AG04450 (cell line): Measurements from ENCODE around the gene OSMR. TPM values are rescaled to one million over a fixed set of nuclear protein-coding genes. Genes with fewer than 3 reads are reported as not detected.

Experiments
- CTCF ChIA-PET: fragments of 300-600, 350-600 bp; formaldehyde crosslinking; extraction: SDS; loops from one replicate; lab custom pipeline; 2022; ENCODE audit warnings: antibody characterized with exemption, inconsistent platforms; lab: Charles Lee
- POLR2A ChIA-PET: fragments of 350-600 bp; formaldehyde crosslinking; extraction: SDS; loops from one replicate; lab custom pipeline; 2021; ENCODE audit warnings: antibody characterized with exemption, inconsistent platforms; lab: Yijun Ruan, JAX
- DNase-seq: peaks from one replicate; pipeline ENCODE4 v3.0.0-alpha.2; 2011; ENCODE audit warnings: low read depth, low spot score
- H3K27ac ChIP-seq: one replicate; pipeline ENCODE4 v1.5.1; 2012; ENCODE audit warnings: low read depth, low read length, control low read depth
- H3K27me3 ChIP-seq: one replicate; pipeline ENCODE4 v1.6.0; 2012; ENCODE audit warnings: low read length; ENCODE audit not compliant: control insufficient read depth, insufficient read depth
- H3K4me3 ChIP-seq: 2 replicates; pipeline ENCODE4 v1.5.1; 2011; ENCODE audit warnings: mild to moderate bottlenecking, low read depth, low read length, control low read depth
- H3K9me3 ChIP-seq: 2 replicates; pipeline ENCODE4 v1.5.1; 2012; ENCODE audit warnings: low read length; ENCODE audit not compliant: control insufficient read depth, insufficient read depth
- CTCF ChIP-seq: IDR thresholded peaks from 2 replicates; pipeline ENCODE4 v1.5.1; 2011; ENCODE audit warnings: low read depth, low read length, control low read depth, inconsistent platforms
- polyA plus RNA-seq: library from polyadenylated mRNA; depleted of rRNA; stranded (reverse); fragments of >200 nt; gene quantifications from 2 replicates; pipeline ENCODE4 v1.2.3, GENCODE V29; 2011

The OSMR gene
- polyA plus RNA-seq, 1 experiment, result 100 TPM

- no peak for DNase-seq
- H3K27me3 ChIP-seq, result no peaks in the 10 kb centered on the region
- no peak for TF ChIP-seq CTCF
- CTCF ChIA-PET, result interaction anchor here (1.1 to 2.6 kb wide), 4 partner anchors 11 to 434 kb away, joined by 3 to 13 read pairs (median 6); no protein-coding TSS in a partner anchor
- H3K4me3 ChIP-seq, result no peak overlapping the region
- POLR2A ChIA-PET, result no interaction called here
- H3K9me3 ChIP-seq, result no peaks in the 10 kb centered on the region
- H3K27ac ChIP-seq, result no peak overlapping the region
Measured at GRCh38 chr5:38816083-38817030, 29.5 kb upstream of the OSMR start.

GRCh38 chr5:38821679-38822078, 24.1 kb upstream of the OSMR start:
- H3K4me3 ChIP-seq, result no peak overlapping the region
- no peak for DNase-seq
- POLR2A ChIA-PET, result no interaction called here
- CTCF ChIA-PET, result interaction anchor here (2.0 kb wide), 1 partner anchor 401 kb away, joined by 5 read pairs; no protein-coding TSS in a partner anchor
- no peak overlapping the region for H3K27ac ChIP-seq
- peaks cover 8% of the 10 kb centered on the region for H3K9me3 ChIP-seq
- no peak for TF ChIP-seq CTCF
- no peaks in the 10 kb centered on the region for H3K27me3 ChIP-seq

- no peaks in the 10 kb centered on the region for H3K27me3 ChIP-seq
- POLR2A ChIA-PET, result no interaction called here
- no peak for DNase-seq
- no peak overlapping the region for H3K4me3 ChIP-seq
- no peak overlapping the region for H3K27ac ChIP-seq
- H3K9me3 ChIP-seq, result peaks cover 12% of the 10 kb centered on the region
- no peak for TF ChIP-seq CTCF
- CTCF ChIA-PET, result interaction anchor here (1.2 kb wide), 1 partner anchor 13 kb away, joined by 4 read pairs; no protein-coding TSS in a partner anchor
Measured at GRCh38 chr5:38823503-38823902, 22.3 kb upstream of the OSMR start.

- H3K9me3 ChIP-seq, result peaks cover 12% of the 10 kb centered on the region
- no peak for TF ChIP-seq CTCF
- no peak overlapping the region for H3K4me3 ChIP-seq
- ChIA-PET POLR2A (no interaction called here), CTCF (interaction anchor here (0.7 kb wide), 1 partner anchor 15 kb away, joined by 4 read pairs; no protein-coding TSS in a partner anchor)
- H3K27me3 ChIP-seq, result no peaks in the 10 kb centered on the region
- no peak for DNase-seq
- H3K27ac ChIP-seq, result no peak overlapping the region
Measured at GRCh38 chr5:38824821-38825220, 21.0 kb upstream of the OSMR start.

- ChIA-PET POLR2A (interaction anchor here (0.5 kb wide), 1 partner anchor 88 kb away, joined by 6 read pairs; no protein-coding TSS in a partner anchor), CTCF (interaction anchor here (0.6 to 3.3 kb wide), 3 partner anchors 16 to 384 kb away, joined by 3 to 13 read pairs (median 6); no protein-coding TSS in a partner anchor)
- H3K9me3 ChIP-seq, result peaks cover 12% of the 10 kb centered on the region
- no peaks in the 10 kb centered on the region for H3K27me3 ChIP-seq
- no peak for DNase-seq
- no peak for TF ChIP-seq CTCF
- no peak overlapping the region for H3K4me3 ChIP-seq
- no peak overlapping the region for H3K27ac ChIP-seq
Measured at GRCh38 chr5:38825494-38825893, 20.3 kb upstream of the OSMR start.
